ENCODE measurements around the gene TMEM163.

DNA sequence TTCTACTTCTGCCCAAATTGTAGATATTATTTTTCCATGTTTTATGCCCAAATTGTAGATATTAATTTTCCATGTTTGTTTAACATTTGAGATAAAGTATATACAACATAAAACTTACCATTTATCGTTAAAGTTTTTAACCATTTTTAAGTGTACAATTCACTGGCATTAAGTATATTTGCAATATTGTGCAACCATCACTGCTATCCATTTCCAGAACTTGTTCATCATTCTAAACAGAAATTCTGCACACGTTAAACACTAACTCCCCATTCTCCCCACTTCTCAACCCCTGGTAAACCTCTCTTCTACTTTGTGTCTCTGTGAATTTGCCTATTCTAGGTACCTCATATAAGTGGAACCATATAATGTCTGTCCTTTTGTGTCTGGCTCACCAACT is 302.8 kb downstream of the TMEM163 start:
- TF ChIP-seq, protein P1, sequence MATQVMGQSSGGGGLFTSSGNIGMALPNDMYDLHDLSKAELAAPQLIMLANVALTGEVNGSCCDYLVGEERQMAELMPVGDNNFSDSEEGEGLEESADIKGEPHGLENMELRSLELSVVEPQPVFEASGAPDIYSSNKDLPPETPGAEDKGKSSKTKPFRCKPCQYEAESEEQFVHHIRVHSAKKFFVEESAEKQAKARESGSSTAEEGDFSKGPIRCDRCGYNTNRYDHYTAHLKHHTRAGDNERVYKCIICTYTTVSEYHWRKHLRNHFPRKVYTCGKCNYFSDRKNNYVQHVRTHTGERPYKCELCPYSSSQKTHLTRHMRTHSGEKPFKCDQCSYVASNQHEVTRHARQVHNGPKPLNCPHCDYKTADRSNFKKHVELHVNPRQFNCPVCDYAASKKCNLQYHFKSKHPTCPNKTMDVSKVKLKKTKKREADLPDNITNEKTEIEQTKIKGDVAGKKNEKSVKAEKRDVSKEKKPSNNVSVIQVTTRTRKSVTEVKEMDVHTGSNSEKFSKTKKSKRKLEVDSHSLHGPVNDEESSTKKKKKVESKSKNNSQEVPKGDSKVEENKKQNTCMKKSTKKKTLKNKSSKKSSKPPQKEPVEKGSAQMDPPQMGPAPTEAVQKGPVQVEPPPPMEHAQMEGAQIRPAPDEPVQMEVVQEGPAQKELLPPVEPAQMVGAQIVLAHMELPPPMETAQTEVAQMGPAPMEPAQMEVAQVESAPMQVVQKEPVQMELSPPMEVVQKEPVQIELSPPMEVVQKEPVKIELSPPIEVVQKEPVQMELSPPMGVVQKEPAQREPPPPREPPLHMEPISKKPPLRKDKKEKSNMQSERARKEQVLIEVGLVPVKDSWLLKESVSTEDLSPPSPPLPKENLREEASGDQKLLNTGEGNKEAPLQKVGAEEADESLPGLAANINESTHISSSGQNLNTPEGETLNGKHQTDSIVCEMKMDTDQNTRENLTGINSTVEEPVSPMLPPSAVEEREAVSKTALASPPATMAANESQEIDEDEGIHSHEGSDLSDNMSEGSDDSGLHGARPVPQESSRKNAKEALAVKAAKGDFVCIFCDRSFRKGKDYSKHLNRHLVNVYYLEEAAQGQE (IDR thresholded peaks at IDR 0.05; ENCODE audit: borderline replicate concordance) = no peak
- TF ChIP-seq, protein P2, sequence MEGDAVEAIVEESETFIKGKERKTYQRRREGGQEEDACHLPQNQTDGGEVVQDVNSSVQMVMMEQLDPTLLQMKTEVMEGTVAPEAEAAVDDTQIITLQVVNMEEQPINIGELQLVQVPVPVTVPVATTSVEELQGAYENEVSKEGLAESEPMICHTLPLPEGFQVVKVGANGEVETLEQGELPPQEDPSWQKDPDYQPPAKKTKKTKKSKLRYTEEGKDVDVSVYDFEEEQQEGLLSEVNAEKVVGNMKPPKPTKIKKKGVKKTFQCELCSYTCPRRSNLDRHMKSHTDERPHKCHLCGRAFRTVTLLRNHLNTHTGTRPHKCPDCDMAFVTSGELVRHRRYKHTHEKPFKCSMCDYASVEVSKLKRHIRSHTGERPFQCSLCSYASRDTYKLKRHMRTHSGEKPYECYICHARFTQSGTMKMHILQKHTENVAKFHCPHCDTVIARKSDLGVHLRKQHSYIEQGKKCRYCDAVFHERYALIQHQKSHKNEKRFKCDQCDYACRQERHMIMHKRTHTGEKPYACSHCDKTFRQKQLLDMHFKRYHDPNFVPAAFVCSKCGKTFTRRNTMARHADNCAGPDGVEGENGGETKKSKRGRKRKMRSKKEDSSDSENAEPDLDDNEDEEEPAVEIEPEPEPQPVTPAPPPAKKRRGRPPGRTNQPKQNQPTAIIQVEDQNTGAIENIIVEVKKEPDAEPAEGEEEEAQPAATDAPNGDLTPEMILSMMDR (IDR thresholded peaks at IDR 0.05; ENCODE audit: poor library complexity, severe bottlenecking) = no peak
- TF ChIP-seq MXI1 (conservative IDR thresholded peaks at IDR 0.05; ENCODE audit: poor library complexity, severe bottlenecking) (no peak), POLR2AphosphoS5 (IDR thresholded peaks at IDR 0.05) (no peak), EP300 (conservative IDR thresholded peaks at IDR 0.05; ENCODE audit: poor library complexity, severe bottlenecking) (no peak), EZH2 (IDR thresholded peaks at IDR 0.05; ENCODE audit: borderline replicate concordance, insufficient read depth, low read length, poor library complexity, severe bottlenecking) (no peak), RAD21 (conservative IDR thresholded peaks at IDR 0.05) (no peak)
